ENCODE measurements around the gene C17orf107. TPM values are rescaled to one million over a fixed set of nuclear protein-coding genes. Genes with fewer than 3 reads are reported as not detected.

Gene C17orf107
- total RNA-seq, 1 experiment from 2014 or later, result 1.7 TPM

- CTCF ChIA-PET, result interaction anchor here (0.9 to 2.1 kb wide), 5 partner anchors 38 to 276 kb away, joined by 3 to 7 read pairs (median 3); partner anchors contain the start of genes RNF167, SLC25A11 and SPAG7
- H3K4me1 ChIP-seq (ENCODE audit: control insufficient read depth in 1 of 2, insufficient read depth in 2 of 2, low read length in 2 of 2), result peaks cover 10 to 14% of the 10 kb centered on the region in 2 experiments
- no peaks in the 10 kb centered on the region for H3K9me2 ChIP-seq (ENCODE audit: insufficient read depth)
- H4K20me1 ChIP-seq (ENCODE audit: insufficient read depth), result no peaks in the 10 kb centered on the region
- H2AFZ ChIP-seq (ENCODE audit: low read depth, low read length, poor library complexity, severe bottlenecking), result no peak overlapping the region
- H3K27ac ChIP-seq (ENCODE audit: low read depth, low read length), result no peak overlapping the region; the same call in 1 of the 2 replicates
- H3K27me3 ChIP-seq (ENCODE audit: insufficient read depth, low read length), result no peaks in the 10 kb centered on the region
- RAD21 ChIA-PET (ENCODE audit: low non-redundant PET in 1 of 2, low total read pairs in 2 of 2, uncharacterized antibody in 2 of 2, unreplicated experiment in 2 of 2), result interaction anchor here in 1 of 2 experiments (0.6 kb wide), 1 partner anchor 8 kb away, joined by 3 read pairs; no protein-coding TSS in a partner anchor
- H3K4me3 ChIP-seq (replicated peaks in 1 of 2; ENCODE audit: low read depth in 1 of 2, low read length in 2 of 2), result no peak overlapping the region
- intact Hi-C loops (cut with micrococcal nuclease), result no loop called here
- no peak overlapping the region for H3K9ac ChIP-seq (ENCODE audit: low read length)
- no peaks in the 10 kb centered on the region; a peak in 1 of 4 replicates for H3K36me3 ChIP-seq (ENCODE audit: control insufficient read depth in 1 of 2, insufficient read depth in 2 of 2, low read length in 2 of 2)
- H3K4me2 ChIP-seq (ENCODE audit: low read length), result peak overlapping the region; percentile 45; the same call in 1 of the 2 replicates
- H3K9me3 ChIP-seq (ENCODE audit: control insufficient read depth in 1 of 2, insufficient read depth in 1 of 2, low read depth in 1 of 2, low read length in 2 of 2), result no peaks in the 10 kb centered on the region
- ATAC-seq (no peak), DNase-seq (ENCODE audit: low read depth, low spot score) (no peak)
- TF ChIP-seq CBX3 (IDR thresholded peaks at IDR 0.05; ENCODE audit: low read depth) (no peak), FOSL1 (IDR thresholded peaks at IDR 0.05; ENCODE audit: low read depth) (no peak), ZNF274 (IDR thresholded peaks at IDR 0.05; ENCODE audit: low read depth, low read length) (no peak), TCF7L2 (IDR thresholded peaks at IDR 0.05; ENCODE audit: borderline replicate concordance, extremely low read depth, insufficient read depth, insufficient read length) (no peak), YY1 (IDR thresholded peaks at IDR 0.05; ENCODE audit: extremely low read depth, insufficient replicate concordance, low read depth, low read length) (no peak), POLR2AphosphoS5 (IDR thresholded peaks at IDR 0.05; ENCODE audit: low read depth, low read length) (0 out of 2 replicates have a peak, but pooled peaks have one; percentile 6), EGR1 (IDR thresholded peaks at IDR 0.05; ENCODE audit: low read depth) (no peak), JUND (IDR thresholded peaks at IDR 0.05) (no peak)
- H3K79me2 ChIP-seq (ENCODE audit: insufficient read depth, low read length), result no peaks in the 10 kb centered on the region
- POLR2A ChIA-PET, result no interaction called here
- BruUV-seq (replicated peaks), result no TSS peak
Observed at GRCh38 chr17:4902540-4902939, 3.2 kb downstream of the C17orf107 start.

- Histone ChIP-seq H2AFZ (ENCODE audit: low read depth, low read length, poor library complexity, severe bottlenecking) (no peak within 1 kb of the TSS), H3K4me1 (ENCODE audit: control insufficient read depth in 1 of 2, insufficient read depth in 2 of 2, low read length in 2 of 2) (peaks cover 10 to 14% of the 10 kb centered on the region in 2 experiments), H3K27me3 (ENCODE audit: insufficient read depth, low read length) (no peaks in the 10 kb centered on the region), H3K27ac (ENCODE audit: low read depth, low read length) (no peak within 1 kb of the TSS; the same call in 1 of the 2 replicates), H3K79me2 (ENCODE audit: insufficient read depth, low read length) (no peaks in the 10 kb centered on the region), H3K4me2 (ENCODE audit: low read length) (peak within 1 kb of the TSS; percentile 45), H4K20me1 (ENCODE audit: insufficient read depth) (no peaks in the 10 kb centered on the region), H3K4me3 (replicated peaks in 1 of 2; ENCODE audit: low read depth in 1 of 2, low read length in 2 of 2) (no peak within 1 kb of the TSS), H3K9me3 (ENCODE audit: control insufficient read depth in 1 of 2, insufficient read depth in 1 of 2, low read depth in 1 of 2, low read length in 2 of 2) (no peaks in the 10 kb centered on the region), H3K9ac (ENCODE audit: low read length) (no peak within 1 kb of the TSS), H3K9me2 (ENCODE audit: insufficient read depth) (no peaks in the 10 kb centered on the region), H3K36me3 (ENCODE audit: control insufficient read depth in 1 of 2, insufficient read depth in 2 of 2, low read length in 2 of 2) (no peaks in the 10 kb centered on the region)
- ChIA-PET RAD21 (ENCODE audit: low non-redundant PET in 1 of 2, low total read pairs in 2 of 2, uncharacterized antibody in 2 of 2, unreplicated experiment in 2 of 2) (interaction anchor here in 1 of 2 experiments (0.6 kb wide), 1 partner anchor 8 kb away, joined by 3 read pairs; no protein-coding TSS in a partner anchor), POLR2A (interaction anchor here (1.0 kb wide), 1 partner anchor 171 kb away, joined by 3 read pairs; no protein-coding TSS in a partner anchor), CTCF (interaction anchor here (0.7 to 2.1 kb wide), 9 partner anchors 10 to 338 kb away, joined by 3 to 12 read pairs (median 5); partner anchors contain the start of genes RNF167, SLC25A11 and SPAG7)
- ATAC-seq, result peak; percentile 89
- BruUV-seq (replicated peaks), result no TSS peak
- intact Hi-C loops (cut with micrococcal nuclease), result no loop called here
- peak; percentile 87 for DNase-seq (ENCODE audit: low read depth, low spot score)
- TF ChIP-seq TCF7L2 (IDR thresholded peaks at IDR 0.05; ENCODE audit: borderline replicate concordance, extremely low read depth, insufficient read depth, insufficient read length) (peak; percentile 41), POLR2A (IDR thresholded peaks at IDR 0.05; ENCODE audit: borderline replicate concordance, extremely low read depth, insufficient read depth, insufficient read length) (no peak), EGR1 (IDR thresholded peaks at IDR 0.05; ENCODE audit: low read depth) (no peak; the same call in 1 of the 2 replicates), EZH2phosphoT487 (IDR thresholded peaks at IDR 0.05; ENCODE audit: borderline replicate concordance) (no peak), ZFX (IDR thresholded peaks at IDR 0.05) (no peak), CBX3 (IDR thresholded peaks at IDR 0.05; ENCODE audit: low read depth) (no peak), REST (IDR thresholded peaks at IDR 0.05; ENCODE audit: low read depth) (no peak), RAD21 (IDR thresholded peaks at IDR 0.05; ENCODE audit: low read depth) (peak; percentile 73), SP1 (IDR thresholded peaks at IDR 0.05; ENCODE audit: low read depth) (no peak; the same call in 1 of the 2 replicates), ZNF274 (IDR thresholded peaks at IDR 0.05; ENCODE audit: low read depth, low read length) (no peak), EZH2 (IDR thresholded peaks at IDR 0.05) (no peak)
Observed at GRCh38 chr17:4903051-4903818, 3.9 kb downstream of the C17orf107 start, which contains the start of gene CHRNE. Gene CHRNE (minus strand): TSS chr17:4903098. CDS start chr17:4903063, 35 bp downstream.
